Omental fat pad (tissue), 4 donors: ENCODE results near the gene GPR61. TPM values are rescaled to one million over a fixed set of nuclear protein-coding genes. Genes with fewer than 3 reads are reported as not detected.
A peak's percentile ranks its signal among the peaks of the same experiment; 100 is the strongest.

Experiments
- ATAC-seq: fragments of 150-250 bp; one replicate; pipeline ENCODE4 v1.9.1; 2016; ENCODE audit warnings: mild to moderate bottlenecking, moderate library complexity; ENCODE audit not compliant: low FRiP score
- DNase-seq: peaks from one replicate; pipeline ENCODE4 v3.0.0-alpha.2; 2019; ENCODE audit warnings: low spot score
- total RNA-seq, 4 donors: library from RNA; depleted of rRNA; stranded (reverse); fragments of >200 nt; gene quantifications; one replicate each; pipeline ENCODE4 v1.1.0, GENCODE V29; 2016
- TF ChIP-seq, protein P1 (sequence below), 3 donors: fragments of 450-650 bp; IDR thresholded peaks; one replicate each; pipeline ENCODE4 v1.5.1; 2016 to 2017; ENCODE audit warnings: antibody characterized with exemption in 3 of 3, mild to moderate bottlenecking in 3 of 3, moderate library complexity in 2 of 3

The GPR61 gene
- total RNA-seq, 4 donors from 2014 or later = not detected

DNA sequence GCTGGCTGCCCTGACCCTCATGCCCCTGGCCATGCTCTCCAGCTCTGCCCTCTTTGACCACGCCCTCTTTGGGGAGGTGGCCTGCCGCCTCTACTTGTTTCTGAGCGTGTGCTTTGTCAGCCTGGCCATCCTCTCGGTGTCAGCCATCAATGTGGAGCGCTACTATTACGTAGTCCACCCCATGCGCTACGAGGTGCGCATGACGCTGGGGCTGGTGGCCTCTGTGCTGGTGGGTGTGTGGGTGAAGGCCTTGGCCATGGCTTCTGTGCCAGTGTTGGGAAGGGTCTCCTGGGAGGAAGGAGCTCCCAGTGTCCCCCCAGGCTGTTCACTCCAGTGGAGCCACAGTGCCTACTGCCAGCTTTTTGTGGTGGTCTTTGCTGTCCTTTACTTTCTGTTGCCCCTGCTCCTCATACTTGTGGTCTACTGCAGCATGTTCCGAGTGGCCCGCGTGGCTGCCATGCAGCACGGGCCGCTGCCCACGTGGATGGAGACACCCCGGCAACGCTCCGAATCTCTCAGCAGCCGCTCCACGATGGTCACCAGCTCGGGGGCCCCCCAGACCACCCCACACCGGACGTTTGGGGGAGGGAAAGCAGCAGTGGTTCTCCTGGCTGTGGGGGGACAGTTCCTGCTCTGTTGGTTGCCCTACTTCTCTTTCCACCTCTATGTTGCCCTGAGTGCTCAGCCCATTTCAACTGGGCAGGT, 3.8 kb downstream of the GPR61 start:
- TF ChIP-seq, protein P1, sequence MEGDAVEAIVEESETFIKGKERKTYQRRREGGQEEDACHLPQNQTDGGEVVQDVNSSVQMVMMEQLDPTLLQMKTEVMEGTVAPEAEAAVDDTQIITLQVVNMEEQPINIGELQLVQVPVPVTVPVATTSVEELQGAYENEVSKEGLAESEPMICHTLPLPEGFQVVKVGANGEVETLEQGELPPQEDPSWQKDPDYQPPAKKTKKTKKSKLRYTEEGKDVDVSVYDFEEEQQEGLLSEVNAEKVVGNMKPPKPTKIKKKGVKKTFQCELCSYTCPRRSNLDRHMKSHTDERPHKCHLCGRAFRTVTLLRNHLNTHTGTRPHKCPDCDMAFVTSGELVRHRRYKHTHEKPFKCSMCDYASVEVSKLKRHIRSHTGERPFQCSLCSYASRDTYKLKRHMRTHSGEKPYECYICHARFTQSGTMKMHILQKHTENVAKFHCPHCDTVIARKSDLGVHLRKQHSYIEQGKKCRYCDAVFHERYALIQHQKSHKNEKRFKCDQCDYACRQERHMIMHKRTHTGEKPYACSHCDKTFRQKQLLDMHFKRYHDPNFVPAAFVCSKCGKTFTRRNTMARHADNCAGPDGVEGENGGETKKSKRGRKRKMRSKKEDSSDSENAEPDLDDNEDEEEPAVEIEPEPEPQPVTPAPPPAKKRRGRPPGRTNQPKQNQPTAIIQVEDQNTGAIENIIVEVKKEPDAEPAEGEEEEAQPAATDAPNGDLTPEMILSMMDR (IDR thresholded peaks at IDR 0.05) = no peak
- ATAC-seq (no peak), DNase-seq (no peak)

DNA sequence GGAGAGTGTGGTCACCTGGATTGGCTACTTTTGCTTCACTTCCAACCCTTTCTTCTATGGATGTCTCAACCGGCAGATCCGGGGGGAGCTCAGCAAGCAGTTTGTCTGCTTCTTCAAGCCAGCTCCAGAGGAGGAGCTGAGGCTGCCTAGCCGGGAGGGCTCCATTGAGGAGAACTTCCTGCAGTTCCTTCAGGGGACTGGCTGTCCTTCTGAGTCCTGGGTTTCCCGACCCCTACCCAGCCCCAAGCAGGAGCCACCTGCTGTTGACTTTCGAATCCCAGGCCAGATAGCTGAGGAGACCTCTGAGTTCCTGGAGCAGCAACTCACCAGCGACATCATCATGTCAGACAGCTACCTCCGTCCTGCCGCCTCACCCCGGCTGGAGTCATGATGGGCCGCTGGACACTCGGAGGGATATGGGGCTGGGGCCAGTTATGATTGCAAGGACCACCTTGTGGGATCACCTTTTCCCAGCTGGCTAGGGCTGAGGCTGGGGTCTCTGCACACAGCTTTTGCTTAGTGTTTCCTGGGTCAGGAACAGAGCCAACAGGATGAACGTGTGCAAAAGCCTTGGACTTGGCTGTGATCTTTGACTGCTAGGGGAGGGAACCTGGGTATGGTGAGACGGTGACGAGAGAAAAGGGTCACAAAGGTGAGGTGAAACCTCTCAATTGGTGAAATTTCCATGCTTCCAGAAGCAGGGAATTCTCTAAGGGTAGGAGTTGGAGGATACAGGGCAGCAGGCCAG, 4.5 kb downstream of the GPR61 start:
- DNase-seq (no peak), ATAC-seq (no peak)
- TF ChIP-seq, protein P1 (IDR thresholded peaks at IDR 0.05) = no peak

DNA sequence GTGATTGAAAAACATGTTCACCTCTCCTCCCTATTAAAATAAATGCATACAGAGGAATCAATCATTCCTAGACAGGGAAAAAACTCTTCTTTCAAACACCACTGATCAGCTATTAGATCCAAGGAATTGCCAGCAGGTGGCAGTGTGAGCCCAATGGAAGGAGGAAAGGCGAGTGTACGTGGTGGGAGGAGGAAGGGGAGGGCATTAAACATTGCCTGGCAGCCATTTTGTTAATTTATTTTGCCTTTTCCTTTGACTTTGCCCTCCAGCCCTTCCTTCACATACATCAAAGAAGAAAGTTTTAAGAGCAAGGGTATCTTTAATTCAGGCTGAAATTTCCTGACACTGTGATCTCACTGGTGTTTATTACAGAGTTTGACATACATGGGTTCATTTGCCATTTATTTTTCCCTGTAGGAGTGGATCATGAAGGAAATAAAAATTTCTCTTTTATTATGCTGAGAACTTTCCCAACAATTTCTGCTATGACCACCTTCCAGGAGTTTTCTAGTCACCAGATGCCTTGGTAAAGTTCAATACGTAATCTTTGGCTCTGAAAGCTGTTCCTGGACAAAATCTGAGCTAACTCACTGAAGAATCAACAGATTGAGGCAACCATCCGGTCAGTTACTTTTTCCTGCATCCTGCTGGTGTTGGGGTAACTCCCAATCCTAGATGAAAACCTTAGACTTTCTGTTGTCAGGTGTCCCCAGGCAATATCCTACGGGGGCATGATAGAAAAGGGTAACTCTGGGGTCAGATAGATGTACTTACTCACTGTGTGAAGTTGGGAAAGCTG, 6.8 kb downstream of the GPR61 start:
- DNase-seq (peak; percentile 99), ATAC-seq (peak; percentile 50)
- TF ChIP-seq, protein P1 (IDR thresholded peaks at IDR 0.05) = peak in 1 of 3 donors; percentile 51

DNA sequence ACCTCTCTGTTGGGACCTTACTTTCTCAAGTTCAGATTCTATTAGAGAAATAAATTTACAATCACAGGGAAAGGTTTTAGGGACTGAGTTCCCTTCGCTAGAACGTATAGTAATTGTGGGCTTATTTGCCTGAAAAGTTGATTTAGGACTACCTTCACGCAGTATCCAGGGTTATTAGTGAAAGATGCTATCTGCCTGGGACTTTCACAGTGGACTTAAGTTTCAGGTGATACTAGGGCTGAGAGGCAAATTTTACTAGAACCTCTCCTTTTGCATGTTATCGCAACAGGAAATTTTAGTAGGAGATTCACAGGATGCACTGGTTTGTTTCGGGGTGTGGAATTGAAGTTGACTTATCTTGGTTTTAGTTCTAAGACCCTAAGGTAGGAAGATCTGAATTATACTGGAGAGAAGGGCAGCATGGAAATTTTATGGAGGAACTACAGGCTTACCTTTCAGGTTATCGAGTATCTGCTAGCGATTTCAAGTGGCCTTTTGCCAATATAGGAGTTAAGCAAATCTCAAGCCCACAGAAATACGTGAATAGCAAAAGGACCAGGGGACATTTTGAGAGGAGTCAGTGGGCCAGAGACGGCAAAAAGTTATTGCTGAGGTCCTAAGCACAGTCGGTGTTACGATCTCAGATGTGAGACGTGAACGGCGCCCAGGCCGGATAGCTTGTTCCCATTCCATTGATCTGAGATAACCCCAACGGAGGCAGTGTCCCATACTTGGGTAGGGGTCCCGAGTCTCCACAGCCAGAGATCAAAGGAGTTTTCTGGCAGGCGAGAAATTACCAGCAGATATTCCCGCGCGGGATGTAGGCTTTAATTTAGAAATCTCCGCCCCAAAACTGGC, 8.0 kb downstream of the GPR61 start:
- TF ChIP-seq, protein P1 (IDR thresholded peaks at IDR 0.05) = no peak
- ATAC-seq = no peak
- DNase-seq = no peak

DNA sequence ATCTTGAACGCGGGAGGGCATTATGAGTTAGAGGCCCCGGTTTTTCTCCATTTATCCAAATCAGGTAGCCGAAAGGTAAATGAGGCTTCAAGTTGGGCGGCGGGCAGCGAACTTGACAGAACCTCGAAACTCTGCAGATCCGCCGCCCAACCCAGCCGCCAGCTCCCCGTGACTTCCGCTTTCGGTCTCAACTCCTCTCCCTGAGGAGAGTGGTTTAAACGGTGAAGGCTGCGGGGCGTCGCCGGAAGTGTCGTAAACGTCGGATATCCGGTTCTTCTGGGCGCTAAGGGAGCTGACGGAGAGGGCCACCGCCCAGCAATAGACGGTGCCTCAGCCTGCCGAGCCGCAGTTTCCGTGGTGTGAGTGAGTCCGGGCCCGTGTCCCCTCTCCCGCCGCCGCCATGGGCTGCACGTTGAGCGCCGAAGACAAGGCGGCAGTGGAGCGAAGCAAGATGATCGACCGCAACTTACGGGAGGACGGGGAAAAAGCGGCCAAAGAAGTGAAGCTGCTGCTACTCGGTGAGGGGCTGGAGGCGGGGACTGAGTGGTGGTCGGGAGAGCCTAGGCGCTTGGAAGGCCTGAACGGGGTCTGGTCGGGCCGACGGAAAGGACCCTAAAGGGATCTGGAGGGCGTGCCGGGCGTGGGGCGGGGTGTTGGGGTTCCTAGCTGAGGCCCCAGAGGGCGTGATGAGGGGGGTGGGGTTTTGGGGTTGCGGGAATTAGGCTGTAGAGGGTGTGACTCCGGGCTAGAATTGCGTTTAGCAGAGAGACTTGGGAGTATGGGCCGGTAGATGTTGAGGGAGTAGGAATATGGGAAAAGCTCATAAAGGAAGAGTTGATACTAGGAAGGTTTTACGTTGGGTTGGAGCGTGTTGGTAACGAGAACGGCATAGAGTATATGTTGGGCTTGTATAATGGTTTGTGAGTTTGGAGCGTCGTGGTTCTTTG, 8.9 kb downstream of the GPR61 start, which contains the start of gene GNAI3:
Gene GNAI3, plus strand, starts transcription at position 295 of the 947 bp plus-strand sequence. Its CDS starts 106 bp downstream, at position 401.
- peak; percentile 91 for DNase-seq
- ATAC-seq = peak; percentile 98
- TF ChIP-seq, protein P1 (IDR thresholded peaks at IDR 0.05) = no peak
